RWPE2 (cell line): ENCODE results near the gene ERP27.

ENCODE experiments used
- ATAC-seq: fragments of 200-7000 bp; cut with Tn5 transposase; 3 replicates; pipeline ENCODE4 v1.9.1; 2021; ENCODE audit warnings: low read depth
- DNase-seq: peaks from one replicate; pipeline ENCODE4 v3.0.0-alpha.2; 2020; ENCODE audit warnings: low spot score
- H3K27ac ChIP-seq: fragments of 450-650 bp; 2 replicates; pipeline ENCODE4 v1.5.1; 2017; ENCODE audit warnings: mild to moderate bottlenecking; ENCODE audit not compliant: poor library complexity, severe bottlenecking
- H3K27me3 ChIP-seq: fragments of 250-450 bp; sonication (Bioruptor Pico); 2 replicates; pipeline ENCODE4 v1.5.1; 2021; ENCODE audit warnings: mild to moderate bottlenecking, moderate library complexity; ENCODE audit not compliant: insufficient read depth, poor library complexity, severe bottlenecking
- H3K36me3 ChIP-seq: fragments of 250-450 bp; sonication (Bioruptor Pico); 2 replicates; pipeline ENCODE4 v1.5.1; 2020; ENCODE audit warnings: low read depth, mild to moderate bottlenecking, moderate library complexity
- H3K4me1 ChIP-seq: fragments of 250-450 bp; sonication (Bioruptor Pico); 2 replicates; pipeline ENCODE4 v1.5.1; 2021; ENCODE audit warnings: mild to moderate bottlenecking, moderate library complexity; ENCODE audit not compliant: insufficient read depth, poor library complexity, severe bottlenecking
- H3K4me3 ChIP-seq: fragments of 250-450 bp; sonication (Bioruptor Pico); 2 replicates; pipeline ENCODE4 v1.5.1; 2021; ENCODE audit warnings: mild to moderate bottlenecking, moderate library complexity; ENCODE audit not compliant: severe bottlenecking
- H3K9me3 ChIP-seq: fragments of 250-450 bp; sonication (Bioruptor Pico); 2 replicates; pipeline ENCODE4 v1.5.1; 2021; ENCODE audit warnings: mild to moderate bottlenecking, moderate library complexity; ENCODE audit not compliant: severe bottlenecking
- TF ChIP-seq, protein P1 (sequence below): fragments of 450-650 bp; IDR thresholded peaks from one replicate; pipeline ENCODE4 v1.5.1; 2017; ENCODE audit warnings: mild to moderate bottlenecking, moderate library complexity; ENCODE audit not compliant: poor library complexity, severe bottlenecking

ERP27 gene

GRCh38 chr12:14883686-14884085 is 54.7 kb downstream of the ERP27 start:
- TF ChIP-seq, protein P1, sequence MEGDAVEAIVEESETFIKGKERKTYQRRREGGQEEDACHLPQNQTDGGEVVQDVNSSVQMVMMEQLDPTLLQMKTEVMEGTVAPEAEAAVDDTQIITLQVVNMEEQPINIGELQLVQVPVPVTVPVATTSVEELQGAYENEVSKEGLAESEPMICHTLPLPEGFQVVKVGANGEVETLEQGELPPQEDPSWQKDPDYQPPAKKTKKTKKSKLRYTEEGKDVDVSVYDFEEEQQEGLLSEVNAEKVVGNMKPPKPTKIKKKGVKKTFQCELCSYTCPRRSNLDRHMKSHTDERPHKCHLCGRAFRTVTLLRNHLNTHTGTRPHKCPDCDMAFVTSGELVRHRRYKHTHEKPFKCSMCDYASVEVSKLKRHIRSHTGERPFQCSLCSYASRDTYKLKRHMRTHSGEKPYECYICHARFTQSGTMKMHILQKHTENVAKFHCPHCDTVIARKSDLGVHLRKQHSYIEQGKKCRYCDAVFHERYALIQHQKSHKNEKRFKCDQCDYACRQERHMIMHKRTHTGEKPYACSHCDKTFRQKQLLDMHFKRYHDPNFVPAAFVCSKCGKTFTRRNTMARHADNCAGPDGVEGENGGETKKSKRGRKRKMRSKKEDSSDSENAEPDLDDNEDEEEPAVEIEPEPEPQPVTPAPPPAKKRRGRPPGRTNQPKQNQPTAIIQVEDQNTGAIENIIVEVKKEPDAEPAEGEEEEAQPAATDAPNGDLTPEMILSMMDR, result no peak
- no peak for ATAC-seq
- no peak overlapping the region for H3K27ac ChIP-seq
- no peaks in the 10 kb centered on the region for H3K4me1 ChIP-seq
- H3K36me3 ChIP-seq, result no peaks in the 10 kb centered on the region
- H3K4me3 ChIP-seq, result no peak overlapping the region
- no peak for DNase-seq
- no peaks in the 10 kb centered on the region for H3K9me3 ChIP-seq
- no peaks in the 10 kb centered on the region for H3K27me3 ChIP-seq

- H3K4me3 ChIP-seq, result no peak overlapping the region
- no peaks in the 10 kb centered on the region for H3K4me1 ChIP-seq
- H3K27ac ChIP-seq, result no peak overlapping the region
- no peak for DNase-seq
- no peak for ATAC-seq
- no peaks in the 10 kb centered on the region for H3K9me3 ChIP-seq
- H3K36me3 ChIP-seq, result no peaks in the 10 kb centered on the region
- H3K27me3 ChIP-seq, result no peaks in the 10 kb centered on the region
- TF ChIP-seq, protein P1, result no peak
Observed at GRCh38 chr12:14880890-14881453, 57.4 kb downstream of the ERP27 start.

- Histone ChIP-seq H3K9me3 (no peaks in the 10 kb centered on the region), H3K27me3 (no peaks in the 10 kb centered on the region), H3K4me3 (no peak overlapping the region), H3K4me1 (no peaks in the 10 kb centered on the region), H3K36me3 (no peaks in the 10 kb centered on the region), H3K27ac (no peak overlapping the region)
- TF ChIP-seq, protein P1, result no peak
- no peak for DNase-seq
- ATAC-seq, result no peak
Observed at GRCh38 chr12:14879222-14879933, 59.0 kb downstream of the ERP27 start.

- Histone ChIP-seq H3K4me3 (no peak overlapping the region), H3K9me3 (no peaks in the 10 kb centered on the region), H3K27ac (no peak overlapping the region), H3K36me3 (no peaks in the 10 kb centered on the region), H3K27me3 (no peaks in the 10 kb centered on the region), H3K4me1 (no peaks in the 10 kb centered on the region)
- ATAC-seq (no peak), DNase-seq (no peak)
- TF ChIP-seq, protein P1, result no peak
Observed at GRCh38 chr12:14878488-14878887, 59.8 kb downstream of the ERP27 start.

DNA sequence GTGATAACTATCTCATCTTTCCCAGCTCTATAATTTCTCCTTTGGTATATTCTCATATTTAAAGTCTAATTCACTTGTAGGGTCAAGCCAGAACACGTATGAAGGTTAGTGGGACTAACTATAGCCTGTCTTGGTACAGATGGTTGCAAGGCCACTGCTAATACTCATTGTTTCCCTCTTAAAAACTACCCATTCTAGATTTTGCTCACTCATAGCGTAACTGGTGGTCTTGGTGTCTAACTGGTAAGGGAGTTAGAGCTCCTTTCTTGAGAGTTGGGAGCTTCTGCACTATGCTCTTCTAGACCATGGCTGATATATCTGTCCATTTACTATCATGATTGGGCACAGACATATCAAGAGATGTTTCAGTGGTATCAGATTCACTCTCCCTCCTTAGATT is 61.5 kb downstream of the ERP27 start:
- no peak for ATAC-seq
- H3K36me3 ChIP-seq, result no peaks in the 10 kb centered on the region
- no peaks in the 10 kb centered on the region for H3K4me1 ChIP-seq
- H3K4me3 ChIP-seq, result no peak overlapping the region
- H3K27ac ChIP-seq, result no peak overlapping the region
- H3K27me3 ChIP-seq, result no peaks in the 10 kb centered on the region
- TF ChIP-seq, protein P1, result no peak
- no peaks in the 10 kb centered on the region for H3K9me3 ChIP-seq
- DNase-seq, result no peak
